HepG2 (cell line): ENCODE measurements around the gene CSNK2A2. TPM values are rescaled to one million over a fixed set of nuclear protein-coding genes. Genes with fewer than 3 reads are reported as not detected.
A peak's percentile ranks its signal among the peaks of the same experiment; 100 is the strongest.

Experiments
- IRX3 ChIP-seq: sonication (generic); formaldehyde crosslinking; IDR thresholded peaks from 2 replicates; pipeline ENCODE4 v1.8.1; 2023; ENCODE audit warnings: mild to moderate bottlenecking, low read depth, missing genetic modification reagents, borderline replicate concordance
- POLR2A ChIP-seq, 2 experiments: IDR thresholded peaks; 2 replicates each; pipeline ENCODE4 v1.6.1; 2011; ENCODE audit warnings: low read depth in 2 of 2, low read length in 2 of 2, mild to moderate bottlenecking in 1 of 2, moderate library complexity in 1 of 2; ENCODE audit not compliant: insufficient read depth in 1 of 2
- ZFX ChIP-seq: sonication (generic); formaldehyde crosslinking; IDR thresholded peaks from 2 replicates; pipeline ENCODE4 v1.4.0; 2020; ENCODE audit warnings: mild to moderate bottlenecking, low read depth, missing genetic modification reagents, moderate library complexity
- ZNF20 ChIP-seq: sonication (generic); formaldehyde crosslinking; IDR thresholded peaks from 2 replicates; pipeline ENCODE4 v1.4.0; 2020; ENCODE audit warnings: mild to moderate bottlenecking, moderate library complexity, missing genetic modification reagents
- ZNF235 ChIP-seq: sonication (generic); formaldehyde crosslinking; IDR thresholded peaks from 2 replicates; pipeline ENCODE4 v1.8.1; 2023; ENCODE audit warnings: mild to moderate bottlenecking, missing genetic modification reagents, borderline replicate concordance
- polyA plus RNA-seq, 8 experiments: library from polyadenylated mRNA; depleted of rRNA in 3 of 8; stranded (reverse) in 7 of 8; unstranded in 1 of 8; fragments of >200 nt; fragmentation: Illumina TruSeq in 4 of 8; extraction: Trizol in 4 of 8; gene quantifications; 2 replicates each; pipeline versions ENCODE4 v1.2.1 to v1.2.3, GENCODE V29; 2011 to 2016; ENCODE audit warnings: low read depth in 4 of 8, missing spikeins in 1 of 8, mixed read lengths in 1 of 8; ENCODE audit not compliant: insufficient read depth in 1 of 8
- total RNA-seq, 5 experiments: library from RNA; depleted of rRNA; stranded (reverse); fragments of >200 nt; fragmentation: Illumina TruSeq; extraction: Trizol; gene quantifications; 2 replicates each; pipeline ENCODE4 v1.2.3, GENCODE V29; 2016; ENCODE audit warnings: low read depth in 1 of 5
- TF ChIP-seq, protein P1 (sequence below): sonication (generic); formaldehyde crosslinking; IDR thresholded peaks from 2 replicates; pipeline ENCODE4 v1.5.1; 2020; ENCODE audit warnings: missing genetic modification reagents, mild to moderate bottlenecking, borderline replicate concordance
- TF ChIP-seq, protein P2 (sequence below): sonication (generic); formaldehyde crosslinking; IDR thresholded peaks from 2 replicates; pipeline ENCODE4 v1.4.0; 2020; ENCODE audit warnings: missing genetic modification reagents
- TF ChIP-seq, protein P3 (sequence below): sonication (generic); formaldehyde crosslinking; IDR thresholded peaks from 2 replicates; pipeline ENCODE4 v1.4.0; 2020; ENCODE audit warnings: missing genetic modification reagents, borderline replicate concordance

Gene CSNK2A2
- total and polyA plus RNA-seq, 2 of the 13 experiments (the other 11 are each of a cell fraction or from before 2014, with no cell fraction given), result 46.4 to 56.9 TPM

DNA sequence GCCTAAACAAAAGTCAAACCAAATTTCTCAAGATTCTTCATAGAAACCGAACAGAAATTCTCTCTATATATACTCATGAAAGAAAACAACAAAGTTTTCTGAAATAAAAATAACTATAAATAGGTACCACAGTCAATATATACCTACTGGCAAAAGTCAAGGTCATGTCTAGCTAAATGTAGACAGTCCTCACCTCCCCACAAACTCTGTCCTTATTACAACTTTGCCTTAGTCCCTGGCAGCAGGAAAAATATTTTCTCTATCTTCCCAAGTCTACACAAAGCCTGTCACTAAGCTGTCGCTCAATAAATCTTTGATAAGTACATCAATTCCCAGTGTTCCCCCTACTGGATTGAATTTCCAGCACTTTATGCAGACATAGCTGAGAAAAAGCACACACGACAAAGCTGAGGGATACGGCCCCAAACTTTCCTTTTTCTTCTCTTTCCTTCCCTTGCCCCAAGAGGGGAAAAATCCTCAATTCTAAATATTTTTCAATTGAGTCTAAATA is 71.4 kb downstream of the CSNK2A2 start (continued):
- TF ChIP-seq, protein P1, sequence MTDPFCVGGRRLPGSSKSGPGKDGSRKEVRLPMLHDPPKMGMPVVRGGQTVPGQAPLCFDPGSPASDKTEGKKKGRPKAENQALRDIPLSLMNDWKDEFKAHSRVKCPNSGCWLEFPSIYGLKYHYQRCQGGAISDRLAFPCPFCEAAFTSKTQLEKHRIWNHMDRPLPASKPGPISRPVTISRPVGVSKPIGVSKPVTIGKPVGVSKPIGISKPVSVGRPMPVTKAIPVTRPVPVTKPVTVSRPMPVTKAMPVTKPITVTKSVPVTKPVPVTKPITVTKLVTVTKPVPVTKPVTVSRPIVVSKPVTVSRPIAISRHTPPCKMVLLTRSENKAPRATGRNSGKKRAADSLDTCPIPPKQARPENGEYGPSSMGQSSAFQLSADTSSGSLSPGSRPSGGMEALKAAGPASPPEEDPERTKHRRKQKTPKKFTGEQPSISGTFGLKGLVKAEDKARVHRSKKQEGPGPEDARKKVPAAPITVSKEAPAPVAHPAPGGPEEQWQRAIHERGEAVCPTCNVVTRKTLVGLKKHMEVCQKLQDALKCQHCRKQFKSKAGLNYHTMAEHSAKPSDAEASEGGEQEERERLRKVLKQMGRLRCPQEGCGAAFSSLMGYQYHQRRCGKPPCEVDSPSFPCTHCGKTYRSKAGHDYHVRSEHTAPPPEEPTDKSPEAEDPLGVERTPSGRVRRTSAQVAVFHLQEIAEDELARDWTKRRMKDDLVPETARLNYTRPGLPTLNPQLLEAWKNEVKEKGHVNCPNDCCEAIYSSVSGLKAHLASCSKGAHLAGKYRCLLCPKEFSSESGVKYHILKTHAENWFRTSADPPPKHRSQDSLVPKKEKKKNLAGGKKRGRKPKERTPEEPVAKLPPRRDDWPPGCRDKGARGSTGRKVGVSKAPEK (CRISPR knock-in tag), result no peak
- no peak for TF ChIP-seq ZNF20 (CRISPR knock-in tag)
- no peak for TF ChIP-seq IRX3
- TF ChIP-seq ZFX (CRISPR knock-in tag), result no peak
- TF ChIP-seq, protein P2, sequence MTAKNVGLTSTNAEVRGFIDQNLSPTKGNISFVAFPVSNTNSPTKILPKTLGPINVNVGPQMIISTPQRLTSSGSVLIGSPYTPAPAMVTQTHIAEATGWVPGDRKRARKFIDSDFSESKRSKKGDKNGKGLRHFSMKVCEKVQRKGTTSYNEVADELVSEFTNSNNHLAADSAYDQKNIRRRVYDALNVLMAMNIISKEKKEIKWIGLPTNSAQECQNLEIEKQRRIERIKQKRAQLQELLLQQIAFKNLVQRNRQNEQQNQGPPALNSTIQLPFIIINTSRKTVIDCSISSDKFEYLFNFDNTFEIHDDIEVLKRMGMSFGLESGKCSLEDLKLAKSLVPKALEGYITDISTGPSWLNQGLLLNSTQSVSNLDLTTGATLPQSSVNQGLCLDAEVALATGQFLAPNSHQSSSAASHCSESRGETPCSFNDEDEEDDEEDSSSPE (CRISPR knock-in tag), result no peak
- TF ChIP-seq ZNF235 (CRISPR knock-in tag), result no peak
- TF ChIP-seq, protein P3, sequence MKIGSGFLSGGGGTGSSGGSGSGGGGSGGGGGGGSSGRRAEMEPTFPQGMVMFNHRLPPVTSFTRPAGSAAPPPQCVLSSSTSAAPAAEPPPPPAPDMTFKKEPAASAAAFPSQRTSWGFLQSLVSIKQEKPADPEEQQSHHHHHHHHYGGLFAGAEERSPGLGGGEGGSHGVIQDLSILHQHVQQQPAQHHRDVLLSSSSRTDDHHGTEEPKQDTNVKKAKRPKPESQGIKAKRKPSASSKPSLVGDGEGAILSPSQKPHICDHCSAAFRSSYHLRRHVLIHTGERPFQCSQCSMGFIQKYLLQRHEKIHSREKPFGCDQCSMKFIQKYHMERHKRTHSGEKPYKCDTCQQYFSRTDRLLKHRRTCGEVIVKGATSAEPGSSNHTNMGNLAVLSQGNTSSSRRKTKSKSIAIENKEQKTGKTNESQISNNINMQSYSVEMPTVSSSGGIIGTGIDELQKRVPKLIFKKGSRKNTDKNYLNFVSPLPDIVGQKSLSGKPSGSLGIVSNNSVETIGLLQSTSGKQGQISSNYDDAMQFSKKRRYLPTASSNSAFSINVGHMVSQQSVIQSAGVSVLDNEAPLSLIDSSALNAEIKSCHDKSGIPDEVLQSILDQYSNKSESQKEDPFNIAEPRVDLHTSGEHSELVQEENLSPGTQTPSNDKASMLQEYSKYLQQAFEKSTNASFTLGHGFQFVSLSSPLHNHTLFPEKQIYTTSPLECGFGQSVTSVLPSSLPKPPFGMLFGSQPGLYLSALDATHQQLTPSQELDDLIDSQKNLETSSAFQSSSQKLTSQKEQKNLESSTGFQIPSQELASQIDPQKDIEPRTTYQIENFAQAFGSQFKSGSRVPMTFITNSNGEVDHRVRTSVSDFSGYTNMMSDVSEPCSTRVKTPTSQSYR (CRISPR knock-in tag), result no peak
- peak in 1 of 2 experiments; percentile 56; a peak in 1 of 4 replicates for TF ChIP-seq POLR2A (IDR thresholded peaks at IDR 0.05; ENCODE audit: insufficient read depth in 1 of 2, low read depth in 2 of 2, low read length in 2 of 2)
